D721Med (cell line): ENCODE results near the gene SLC25A26.
A peak's percentile ranks its signal among the peaks of the same experiment; 100 is the strongest.

Experiments used
- DNase-seq: peaks from one replicate; pipeline ENCODE4 v3.0.0; 2011; ENCODE audit warnings: low spot score; ENCODE audit not compliant: insufficient read length
- FAIRE-seq: peaks from 2 replicates; lab custom pipeline; 2011; peaks lifted over from hg19 to GRCh38; lab: Jason Lieb, UNC
- CTCF ChIP-seq: IDR thresholded peaks from 2 replicates; pipeline ENCODE4 v1.5.1; 2012; ENCODE audit warnings: mild to moderate bottlenecking, control low read depth; ENCODE audit not compliant: insufficient read depth; ENCODE audit errors: missing control alignments

SLC25A26 gene

GRCh38 chr3:66237552-66237951 lies 16.8 kb downstream of the SLC25A26 start:
- FAIRE-seq, result no peak
- DNase-seq, result no peak
- no peak for TF ChIP-seq CTCF

DNA sequence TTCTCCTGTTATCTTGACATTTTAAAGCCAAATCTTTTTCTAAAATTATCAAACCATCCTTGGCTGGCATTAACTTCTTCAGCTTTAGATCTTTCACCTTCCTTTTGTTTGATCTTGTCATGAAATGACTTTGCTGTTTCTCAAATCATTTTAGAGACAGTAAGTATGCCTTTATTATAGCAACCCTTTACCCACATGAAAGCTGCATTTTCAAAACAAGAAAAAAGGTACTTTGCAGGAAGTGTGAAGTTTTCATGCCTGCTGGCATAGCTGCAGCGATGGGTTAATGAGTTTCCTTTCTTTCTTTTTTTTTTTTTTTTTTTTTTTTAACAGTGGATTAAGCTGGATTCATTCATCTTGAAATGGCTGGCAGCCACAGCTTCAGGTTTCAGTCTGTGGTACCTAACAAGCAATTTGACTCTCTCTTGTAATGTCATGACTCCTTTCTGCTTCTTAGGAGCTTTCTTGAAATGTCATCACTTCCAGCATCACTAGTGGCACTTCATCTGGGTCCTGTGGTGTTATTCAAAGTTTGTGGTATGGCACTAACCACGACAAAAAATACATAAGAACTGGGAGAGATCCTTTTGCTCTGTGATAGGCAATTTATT lies 18.8 kb downstream of the SLC25A26 start:
- FAIRE-seq (no peak), DNase-seq (no peak)

DNA sequence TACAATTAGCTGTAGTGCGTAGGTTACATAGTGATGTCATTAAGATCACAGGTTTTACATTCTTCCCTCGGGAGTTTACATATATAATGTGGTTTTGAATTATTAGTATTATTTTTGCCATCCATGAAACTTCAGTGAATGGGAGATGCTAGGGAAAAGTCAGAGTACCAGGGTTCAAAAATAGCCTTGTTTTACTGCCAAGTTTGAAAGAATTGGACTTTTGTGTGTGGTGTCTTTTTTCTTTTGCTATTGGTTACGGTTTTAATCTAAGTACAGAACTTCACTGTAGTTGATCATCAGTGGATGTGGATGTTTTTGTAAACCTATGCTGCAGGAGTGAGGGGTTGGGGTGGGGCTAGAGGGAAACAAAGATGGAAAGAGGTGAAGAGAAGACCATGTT lies 20.7 kb downstream of the SLC25A26 start:
- no peak for FAIRE-seq
- no peak for TF ChIP-seq CTCF
- DNase-seq, result no peak

More for the DNA sequence above, 18.8 kb downstream of the SLC25A26 start:
- TF ChIP-seq CTCF, result no peak

DNA sequence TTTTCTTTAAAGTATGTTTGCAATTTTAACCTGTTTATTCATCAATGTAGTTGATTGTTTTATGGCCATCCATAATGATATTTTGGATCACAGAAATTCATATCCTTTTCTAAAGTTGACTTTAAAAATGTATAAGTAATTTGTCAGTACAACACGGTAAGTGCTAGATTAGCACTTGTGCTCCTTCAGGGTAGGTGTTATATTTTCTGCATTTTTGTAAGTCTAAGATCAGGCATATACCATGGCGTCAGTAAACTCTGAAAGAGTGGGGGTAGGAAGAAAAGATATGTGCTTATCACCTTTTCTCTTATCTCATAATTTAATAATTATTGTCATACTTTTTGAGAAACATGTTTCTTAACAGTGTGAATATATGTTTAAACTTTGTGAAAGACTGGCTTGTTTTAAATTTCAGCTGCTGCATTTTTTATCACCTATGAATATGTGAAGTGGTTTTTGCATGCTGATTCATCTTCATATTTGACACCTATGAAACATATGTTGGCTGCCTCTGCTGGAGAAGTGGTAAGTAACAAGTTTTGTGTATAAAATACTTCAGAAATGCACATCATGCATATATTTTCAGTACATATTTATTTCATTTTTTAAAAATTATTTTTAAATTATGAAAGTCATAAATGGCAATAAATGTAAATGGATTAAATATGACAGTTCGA lies 22.1 kb downstream of the SLC25A26 start:
- DNase-seq (no peak), FAIRE-seq (no peak)
- no peak for TF ChIP-seq CTCF

DNA sequence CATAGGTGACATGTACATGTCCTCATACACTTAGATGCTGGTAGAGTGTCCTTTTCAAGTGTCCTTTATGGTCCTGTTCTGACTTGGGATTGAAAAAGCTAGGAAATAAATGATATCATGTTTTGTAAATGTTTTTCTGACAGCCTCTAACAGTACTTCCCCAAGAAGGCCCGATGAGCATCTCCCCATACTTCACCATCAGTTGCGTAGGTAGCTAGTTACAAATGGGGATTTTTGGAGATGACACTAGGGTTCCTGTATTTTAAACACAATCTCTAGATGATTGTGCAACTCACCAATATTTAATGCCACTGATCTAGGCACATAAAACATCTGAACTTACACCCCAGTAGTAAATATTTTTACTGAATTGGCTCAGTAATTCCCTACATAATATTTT lies 27.8 kb downstream of the SLC25A26 start:
- no peak for TF ChIP-seq CTCF
- no peak for DNase-seq
- FAIRE-seq, result no peak

DNA sequence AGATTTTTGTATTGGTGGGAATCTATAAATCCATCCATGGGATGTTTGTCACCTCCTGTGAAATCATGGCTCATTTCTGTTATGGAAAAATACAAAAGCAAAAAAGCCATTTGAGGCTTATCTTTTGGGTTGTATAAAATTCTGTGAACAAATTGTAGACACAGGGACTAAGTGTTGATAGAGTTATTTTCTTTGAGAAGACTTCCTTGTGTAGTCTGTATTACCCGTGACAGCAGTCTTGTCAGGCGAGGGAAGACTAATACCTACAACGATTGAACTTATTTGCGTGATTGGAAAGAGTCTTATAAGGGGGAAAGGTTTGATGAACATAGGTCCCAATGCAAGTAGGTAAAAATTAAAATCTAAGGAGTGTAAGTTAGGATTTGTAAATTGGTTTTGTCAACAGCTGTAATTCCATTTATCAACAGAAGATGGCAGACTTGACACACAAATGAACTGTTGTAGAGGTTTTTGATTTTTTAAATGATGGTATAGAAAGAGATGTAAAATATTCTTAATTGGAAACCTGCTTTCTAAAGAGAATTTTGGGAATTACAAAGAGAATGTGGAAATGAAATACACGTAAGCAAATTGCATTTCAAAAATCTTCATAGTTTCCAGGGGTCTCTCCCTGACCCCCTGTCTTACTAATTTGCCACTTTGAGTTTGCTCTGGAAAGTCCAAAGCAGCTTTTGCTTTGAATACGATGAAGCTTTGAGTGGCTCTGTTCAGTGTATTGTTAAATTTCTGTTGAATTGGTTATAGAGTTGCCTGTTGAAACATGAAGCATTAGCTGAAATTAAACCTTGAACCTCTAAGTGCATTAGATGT lies 33.2 kb downstream of the SLC25A26 start:
- DNase-seq (no peak), FAIRE-seq (no peak)
- TF ChIP-seq CTCF, result peak; percentile 70
